Keratinocyte (primary cell): ENCODE results near the gene MKRN2.

ENCODE experiments used
- CTCF ChIP-seq, 3 experiments: IDR thresholded peaks in 1 of 3; conservative IDR thresholded peaks in 1 of 3; optimal IDR thresholded peaks in 1 of 3; 2 replicates in 2 of 3; 3 replicates in 1 of 3; pipeline versions ENCODE3 to v1.5.1; 2011; ENCODE audit warnings: low read length in 3 of 3, mild to moderate bottlenecking in 3 of 3, moderate library complexity in 2 of 3, control low read depth in 1 of 3, inconsistent platforms in 1 of 3; ENCODE audit not compliant: insufficient read depth in 2 of 3; ENCODE audit errors: extremely low read depth in 1 of 3
- EZH2 ChIP-seq: IDR thresholded peaks from one replicate; pipeline ENCODE4 v1.6.1; 2012; ENCODE audit warnings: inconsistent platforms, mild to moderate bottlenecking, low read length, moderate library complexity

GRCh38 chr3:12549971-12550760 is 6.7 kb upstream of the MKRN2 start:
- TF ChIP-seq CTCF (optimal IDR thresholded peaks at IDR 0.05 in 1 of 3, IDR thresholded peaks at IDR 0.05 in 1 of 3, conservative IDR thresholded peaks at IDR 0.05 in 1 of 3; ENCODE audit: extremely low read depth in 1 of 3, insufficient read depth in 2 of 3, low read length in 3 of 3) (no peak), EZH2 (no peak)
